GM23338 (cell line): ENCODE results near the gene UBE3C. TPM values are rescaled to one million over a fixed set of nuclear protein-coding genes. Genes with fewer than 3 reads are reported as not detected.

Experiments
- ATAC-seq: fragments of 200-7000 bp; cut with Tn5 transposase; 3 replicates; pipeline ENCODE4 v1.9.1; 2020
- DNase-seq: peaks from one replicate; pipeline ENCODE4 v3.0.0-alpha.2; 2015; ENCODE audit warnings: low spot score
- H2AFZ ChIP-seq: fragments of 200-600 bp; sonication (generic); 2 replicates; pipeline ENCODE4 v1.8.0; 2016; ENCODE audit warnings: antibody characterized with exemption, mild to moderate bottlenecking, moderate library complexity
- H3F3A ChIP-seq: fragments of 200-600 bp; sonication (generic); replicated peaks from 2 replicates; pipeline ENCODE4 v1.8.0; 2017; ENCODE audit warnings: antibody characterized with exemption, mixed run types, low read depth
- H3K27ac ChIP-seq: fragments of 200-600 bp; sonication (generic); 2 replicates; pipeline ENCODE4 v1.6.1; 2016; ENCODE audit warnings: low read depth
- H3K27me3 ChIP-seq: fragments of 200-600 bp; sonication (generic); 2 replicates; pipeline ENCODE4 v1.8.0; 2016; ENCODE audit warnings: mild to moderate bottlenecking, mixed run types, moderate library complexity; ENCODE audit not compliant: insufficient read depth
- H3K36me3 ChIP-seq: fragments of 200-600 bp; sonication (generic); 2 replicates; pipeline ENCODE4 v1.8.0; 2016; ENCODE audit warnings: mild to moderate bottlenecking; ENCODE audit not compliant: insufficient read depth
- H3K4me1 ChIP-seq: fragments of 200-600 bp; sonication (generic); 2 replicates; pipeline ENCODE4 v1.8.0; 2016; ENCODE audit warnings: mild to moderate bottlenecking, moderate library complexity; ENCODE audit not compliant: insufficient read depth
- H3K4me2 ChIP-seq: fragments of 200-600 bp; sonication (generic); 2 replicates; pipeline ENCODE4 v1.7.1; 2017; ENCODE audit warnings: mixed run types
- H3K4me3 ChIP-seq: fragments of 200-600 bp; sonication (generic); 2 replicates; pipeline ENCODE4 v1.6.1; 2016; ENCODE audit warnings: mixed run types
- H3K79me2 ChIP-seq: fragments of 200-600 bp; sonication (generic); replicated peaks from 2 replicates; pipeline ENCODE4 v1.8.0; 2017; ENCODE audit warnings: mild to moderate bottlenecking; ENCODE audit not compliant: insufficient read depth
- H3K9me2 ChIP-seq: fragments of 200-600 bp; sonication (generic); 2 replicates; pipeline ENCODE4 v1.8.0; 2017; ENCODE audit not compliant: insufficient read depth
- H4K20me1 ChIP-seq: fragments of 200-600 bp; sonication (generic); replicated peaks from 2 replicates; pipeline ENCODE4 v1.8.0; 2017; ENCODE audit warnings: mild to moderate bottlenecking; ENCODE audit not compliant: insufficient read depth
- H3K27ac Mint-ChIP-seq: 2 replicates; pipeline ENCODE4 v1.8.0; 2020; ENCODE audit warnings: inconsistent platforms, mild to moderate bottlenecking, moderate library complexity, mixed read lengths
- H3K27me3 Mint-ChIP-seq: 3 replicates; pipeline ENCODE4 v1.8.0; 2022; ENCODE audit warnings: low read depth, mild to moderate bottlenecking, moderate library complexity, mixed read lengths, inconsistent platforms; ENCODE audit not compliant: insufficient read depth, poor library complexity
- H3K36me3 Mint-ChIP-seq: 3 replicates; pipeline ENCODE4 v1.8.0; 2021; ENCODE audit warnings: low read depth, mild to moderate bottlenecking, inconsistent platforms, moderate library complexity, mixed read lengths
- H3K4me1 Mint-ChIP-seq: 3 replicates; pipeline ENCODE4 v1.8.0; 2020; ENCODE audit warnings: mild to moderate bottlenecking, inconsistent platforms, mixed read lengths
- H3K4me3 Mint-ChIP-seq: 3 replicates; pipeline ENCODE4 v1.8.0; 2021; ENCODE audit warnings: moderate library complexity, mild to moderate bottlenecking, inconsistent platforms, mixed read lengths
- H3K9me3 Mint-ChIP-seq: 3 replicates; pipeline ENCODE4 v1.8.0; 2020; ENCODE audit warnings: moderate library complexity, mild to moderate bottlenecking, inconsistent platforms, mixed read lengths
- CREB1 ChIP-seq: fragments of 250-450 bp; sonication (Bioruptor Pico); IDR thresholded peaks from 2 replicates; pipeline ENCODE4 v1.5.0; 2020; ENCODE audit warnings: low read depth, mild to moderate bottlenecking, moderate library complexity
- ETS1 ChIP-seq: IDR thresholded peaks from 2 replicates; pipeline ENCODE4 v1.6.1; 2016; ENCODE audit warnings: antibody characterized with exemption
- EZH2 ChIP-seq: fragments of 200-600 bp; sonication (generic); IDR thresholded peaks from one replicate; pipeline ENCODE4 v1.8.0; 2017; ENCODE audit warnings: antibody characterized with exemption, mild to moderate bottlenecking, low read depth; ENCODE audit not compliant: unreplicated experiment
- JUNB ChIP-seq: IDR thresholded peaks from one replicate; pipeline ENCODE4 v1.6.1; 2016; ENCODE audit warnings: antibody characterized with exemption; ENCODE audit not compliant: unreplicated experiment
- POLR2AphosphoS5 ChIP-seq: IDR thresholded peaks from 2 replicates; pipeline ENCODE4 v1.6.1; 2016; ENCODE audit warnings: antibody characterized with exemption, low read depth
- REST ChIP-seq: IDR thresholded peaks from one replicate; pipeline ENCODE4 v1.6.1; 2018; ENCODE audit warnings: antibody characterized with exemption; ENCODE audit not compliant: unreplicated experiment
- STAT1 ChIP-seq: IDR thresholded peaks from one replicate; pipeline ENCODE4 v1.6.1; 2016; ENCODE audit warnings: antibody characterized with exemption; ENCODE audit not compliant: unreplicated experiment
- ZNF331 ChIP-seq: fragments of 250-450 bp; sonication (Bioruptor Pico); IDR thresholded peaks from 2 replicates; pipeline ENCODE4 v1.5.0; 2020; ENCODE audit warnings: low read depth, mild to moderate bottlenecking, moderate library complexity
- ZNF462 ChIP-seq: fragments of 250-450 bp; sonication (Bioruptor Pico); IDR thresholded peaks from 2 replicates; pipeline ENCODE4 v1.5.0; 2020; ENCODE audit warnings: mild to moderate bottlenecking, moderate library complexity
- polyA plus RNA-seq: library from polyadenylated mRNA; unstranded; fragments of >200 nt; fragmentation: Nextera tagmentation; extraction: Ambion mirVana; gene quantifications from 2 replicates; pipeline ENCODE4 v1.2.1, GENCODE V29; 2016
- total RNA-seq: library from RNA; depleted of rRNA; stranded (reverse); fragments of >200 nt; shearing (Covaris generic); gene quantifications from 2 replicates; pipeline ENCODE4 v1.2.3, GENCODE V29; 2014

The UBE3C gene
- total and polyA plus RNA-seq, 2 experiments from 2014 or later, result 16.8 to 76.9 TPM

GRCh38 chr7:157219154-157219553, 80.4 kb downstream of the UBE3C start:
- Histone ChIP-seq H3F3A (0 out of 2 replicates have a peak, but pooled peaks cover 3% of the 10 kb centered on the region), H3K36me3 (peaks cover 18% of the 10 kb centered on the region; the same call in 1 of the 2 replicates), H3K4me2 (no peak overlapping the region), H2AFZ (no peak overlapping the region), H3K9me2 (no peaks in the 10 kb centered on the region), H3K4me3 (no peak overlapping the region), H3K4me1 (no peaks in the 10 kb centered on the region), H3K27me3 (no peaks in the 10 kb centered on the region), H4K20me1 (peaks cover 4% of the 10 kb centered on the region; the same call in 1 of the 2 replicates), H3K27ac (no peak overlapping the region), H3K79me2 (no peaks in the 10 kb centered on the region)
- no peaks in the 10 kb centered on the region for H3K9me3 Mint-ChIP-seq
- peaks cover 2% of the 10 kb centered on the region; the same call in 1 of the 3 replicates for H3K4me1 Mint-ChIP-seq
- H3K27me3 Mint-ChIP-seq, result peaks cover 6% of the 10 kb centered on the region
- ATAC-seq (no peak), DNase-seq (no peak)
- H3K36me3 Mint-ChIP-seq, result peaks cover 54% of the 10 kb centered on the region
- H3K27ac Mint-ChIP-seq, result no peak overlapping the region
- TF ChIP-seq POLR2AphosphoS5, result no peak
- no peak for TF ChIP-seq CREB1 (CRISPR knock-in tag)
- TF ChIP-seq ZNF331 (CRISPR knock-in tag), result no peak
- TF ChIP-seq JUNB, result no peak
- no peak for TF ChIP-seq ZNF462
- no peak for TF ChIP-seq EZH2
- TF ChIP-seq REST, result no peak
- no peak for TF ChIP-seq ETS1
- no peak for TF ChIP-seq STAT1
- H3K4me3 Mint-ChIP-seq, result no peak overlapping the region
